Stimulated activated CD8-positive, alpha-beta memory T cell treated with anti-CD3 and anti-CD28 coated beads, Interleukin-7, amount 100 ng/mL, for 4 hours (primary cell): ENCODE data around the gene OGN.

Experiments
- DNase-seq, 2 donors: peaks; one replicate each; pipeline ENCODE4 v3.0.0-alpha.2; 2020; ENCODE audit warnings: low read depth in 2 of 2

OGN gene

DNA sequence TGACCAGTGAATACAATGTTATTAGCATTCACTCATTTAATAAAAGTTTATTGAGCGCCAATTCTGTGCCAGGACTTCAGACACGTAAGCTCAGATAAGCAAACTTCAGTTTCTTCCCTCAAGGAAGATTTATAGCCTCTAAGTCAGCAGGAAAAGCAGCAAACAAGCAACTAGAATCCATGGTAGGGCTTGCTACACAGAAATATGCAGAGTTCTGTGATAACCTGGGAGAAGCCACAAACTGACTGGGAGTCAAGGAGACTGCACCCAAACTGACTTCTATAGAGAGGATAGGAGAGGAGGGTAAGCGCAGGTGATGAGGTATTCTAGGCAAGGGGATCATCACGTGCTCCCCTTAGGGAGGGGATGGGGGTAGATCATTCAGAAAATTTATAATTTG is 1.4 kb upstream of the OGN start:
- no peak for DNase-seq

DNA sequence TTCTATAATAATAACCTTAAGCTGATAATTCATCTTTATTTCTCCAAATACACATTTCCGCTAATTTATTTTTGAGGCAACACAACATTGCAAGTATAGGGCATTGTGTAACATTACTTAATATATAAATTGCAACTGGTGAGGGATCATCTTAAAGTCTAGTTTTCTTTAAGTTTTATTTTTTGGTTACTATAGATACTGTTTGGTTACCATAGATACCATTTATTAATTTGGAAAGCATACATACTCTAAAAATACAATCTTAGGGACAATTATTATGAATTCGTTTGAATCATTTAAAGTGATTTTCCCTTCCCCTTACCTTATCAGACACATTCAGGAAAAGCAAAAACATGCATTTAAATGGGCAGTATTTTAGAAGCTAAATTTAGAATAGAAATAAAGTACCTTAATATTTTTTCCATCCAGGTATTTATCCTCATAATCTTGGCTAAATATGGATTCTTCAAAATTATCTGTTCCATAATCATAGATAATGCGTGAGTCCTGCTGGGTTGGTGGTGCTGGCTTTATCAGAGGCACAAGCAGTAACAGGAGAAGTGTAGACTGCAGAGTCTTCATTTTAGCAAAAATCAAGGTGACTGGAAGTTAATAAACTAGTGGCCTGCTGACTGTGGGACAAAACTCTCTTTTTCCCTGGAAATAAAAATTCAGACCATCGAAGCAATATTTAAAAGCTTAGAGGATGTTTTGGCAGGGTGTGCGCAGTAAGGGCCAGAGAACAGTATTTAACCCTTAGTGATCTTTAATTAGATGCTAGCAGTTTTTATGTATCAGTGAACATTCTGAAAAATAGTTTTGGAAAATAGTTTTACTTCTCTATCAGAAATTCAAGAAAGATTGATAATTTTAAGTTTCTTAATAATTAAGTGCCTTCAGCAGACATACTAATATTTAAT is 1.3 kb downstream of the OGN start:
- DNase-seq, result no peak

DNA sequence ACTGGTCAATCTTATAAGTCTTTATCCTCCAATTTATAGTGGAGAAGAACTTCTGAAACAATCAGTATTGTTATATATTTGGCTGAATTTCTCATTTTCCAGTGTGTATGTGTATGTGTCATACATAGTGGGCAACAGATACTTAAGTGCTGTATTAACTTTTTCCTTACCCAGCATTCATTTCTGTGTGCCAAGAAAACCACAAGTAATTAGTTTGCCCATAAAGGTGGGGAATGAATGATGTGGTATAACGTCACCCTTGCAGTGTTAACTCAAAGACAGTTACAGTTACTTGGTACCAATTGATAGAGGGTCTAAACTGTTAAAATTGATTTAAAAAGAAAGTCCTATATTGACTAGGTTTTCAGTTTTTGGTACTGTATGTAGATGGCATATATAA is 2.0 kb downstream of the OGN start:
- DNase-seq, result no peak

DNA sequence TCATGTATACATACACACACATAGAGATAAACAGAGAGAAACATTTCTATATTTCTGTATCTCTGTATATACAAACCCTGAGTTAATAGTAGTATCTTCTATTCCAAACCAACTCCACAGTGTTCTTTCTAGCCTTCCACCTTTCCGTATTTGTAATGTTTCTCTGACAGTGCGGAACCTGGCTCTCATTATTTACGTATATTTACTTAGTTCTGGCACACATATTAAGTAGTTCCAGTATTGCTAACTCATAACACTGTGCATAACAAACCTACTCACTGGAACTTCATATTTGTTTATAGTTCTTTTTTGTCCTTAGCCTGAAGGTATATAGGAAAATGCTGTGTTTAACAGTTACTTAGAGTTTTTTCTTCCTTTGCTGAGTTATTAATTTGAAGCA is 6.5 kb downstream of the OGN start:
- DNase-seq, result no peak

DNA sequence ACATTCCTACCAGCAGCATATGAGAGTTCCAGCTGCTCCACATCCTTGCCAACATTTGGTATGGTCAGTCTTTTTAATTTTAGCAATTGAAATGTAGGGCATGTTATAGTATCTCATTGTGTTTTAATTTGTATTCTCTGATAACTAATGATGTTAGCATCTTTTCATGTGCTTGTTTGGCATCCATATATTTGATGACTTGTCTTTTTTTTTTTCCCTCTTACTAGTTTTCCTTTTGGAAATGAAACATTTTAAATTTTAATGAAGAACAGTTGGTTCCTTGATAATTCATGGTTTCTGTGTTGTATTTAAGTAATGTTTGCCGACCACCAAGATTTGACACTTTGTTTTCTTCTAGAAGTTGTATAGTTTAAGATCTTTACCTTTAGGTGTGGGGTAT is 8.8 kb downstream of the OGN start:
- DNase-seq, result no peak

DNA sequence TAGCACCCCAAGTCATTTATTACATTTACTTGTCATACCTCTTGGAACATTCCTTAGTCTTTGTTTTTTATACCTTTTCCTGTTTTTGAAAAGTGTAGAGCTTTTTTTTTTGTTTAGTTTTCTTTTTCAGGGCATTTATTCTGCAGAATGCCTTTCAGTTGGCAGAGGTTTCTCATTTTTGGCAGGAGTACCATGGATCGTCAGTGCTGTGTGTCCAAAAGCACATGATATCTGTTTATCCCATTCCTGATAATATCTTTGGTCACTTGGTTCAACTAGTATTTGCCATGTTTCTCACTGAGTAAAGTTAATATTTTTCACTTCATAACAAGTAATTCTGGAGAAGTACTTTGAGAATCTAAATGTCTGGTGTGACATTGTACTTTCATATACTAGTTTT is 10.7 kb downstream of the OGN start:
- DNase-seq, result no peak

DNA sequence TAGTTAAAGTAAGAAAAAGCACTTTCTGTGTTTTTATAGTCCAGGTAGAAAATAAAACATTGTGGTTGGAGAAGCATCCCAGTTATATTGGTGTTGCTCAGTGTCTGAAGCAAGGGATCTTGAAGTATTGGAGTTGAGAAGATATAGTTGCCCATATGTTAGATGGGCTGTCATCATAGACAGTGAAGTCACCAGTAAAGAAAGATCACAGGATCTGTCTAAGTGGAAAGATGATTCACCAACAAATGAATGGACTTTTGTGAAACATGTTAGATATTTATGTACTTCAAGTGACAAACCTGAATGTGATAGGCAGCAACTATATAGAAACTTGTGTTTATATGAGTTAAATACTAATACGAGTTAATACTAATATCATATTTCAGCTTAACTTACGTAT is 11.7 kb downstream of the OGN start:
- DNase-seq, result no peak

DNA sequence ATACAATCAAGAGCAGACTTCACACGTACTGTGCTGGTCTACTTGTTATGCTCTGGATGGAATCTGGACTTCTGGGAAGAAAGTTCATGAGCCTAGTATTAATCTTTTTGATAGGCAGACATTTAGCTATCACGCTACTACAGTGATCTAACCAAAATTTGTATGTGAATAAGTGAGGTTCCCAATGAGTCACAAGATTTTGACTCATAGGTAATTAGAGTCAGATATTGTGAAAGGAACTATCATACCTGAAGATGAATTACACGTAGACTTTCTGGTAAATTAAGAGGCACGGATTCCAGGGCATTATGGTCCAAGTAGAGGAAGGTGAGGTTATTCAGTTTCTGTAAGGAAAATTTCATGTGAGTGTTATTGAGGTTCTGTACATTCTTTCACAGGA is 18.4 kb downstream of the OGN start:
- DNase-seq, result no peak

DNA sequence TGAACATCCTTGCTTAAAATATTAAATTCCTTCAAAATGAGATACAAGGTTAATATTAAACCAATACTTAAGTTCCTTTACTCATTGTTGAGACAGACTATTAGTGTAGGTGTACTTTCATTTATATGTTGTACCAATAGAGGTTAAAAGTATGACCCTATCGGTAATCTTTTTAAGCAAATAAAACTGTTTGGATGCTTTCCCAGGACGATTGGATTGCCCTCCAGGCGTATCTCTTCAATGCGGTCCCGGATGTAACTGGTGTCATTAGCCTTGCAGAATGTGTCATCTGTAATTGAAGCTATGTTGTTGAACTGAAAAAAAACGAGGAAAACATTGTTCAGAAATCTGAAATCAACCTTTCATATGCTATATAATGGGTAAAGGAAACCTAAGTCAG is 18.9 kb downstream of the OGN start:
- no peak for DNase-seq

DNA sequence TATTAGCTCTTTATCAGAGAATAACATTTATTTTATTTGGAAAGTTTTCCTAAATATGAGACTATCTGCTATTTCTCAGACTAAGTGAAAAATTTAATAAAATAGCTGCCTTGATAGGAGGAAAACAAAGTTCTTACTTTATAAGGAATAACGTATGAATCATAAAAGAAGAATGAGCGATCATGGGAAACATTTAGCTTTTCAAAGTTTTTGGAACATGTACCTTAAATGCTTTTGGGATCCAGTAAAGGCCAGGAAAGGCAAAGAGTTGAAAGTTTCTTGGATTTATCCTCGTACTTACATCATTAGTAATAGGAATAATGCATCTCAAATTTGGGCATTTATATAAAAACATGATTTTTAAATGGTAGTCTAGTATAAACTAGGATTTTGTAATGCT is 19.4 kb downstream of the OGN start:
- no peak for DNase-seq

DNA sequence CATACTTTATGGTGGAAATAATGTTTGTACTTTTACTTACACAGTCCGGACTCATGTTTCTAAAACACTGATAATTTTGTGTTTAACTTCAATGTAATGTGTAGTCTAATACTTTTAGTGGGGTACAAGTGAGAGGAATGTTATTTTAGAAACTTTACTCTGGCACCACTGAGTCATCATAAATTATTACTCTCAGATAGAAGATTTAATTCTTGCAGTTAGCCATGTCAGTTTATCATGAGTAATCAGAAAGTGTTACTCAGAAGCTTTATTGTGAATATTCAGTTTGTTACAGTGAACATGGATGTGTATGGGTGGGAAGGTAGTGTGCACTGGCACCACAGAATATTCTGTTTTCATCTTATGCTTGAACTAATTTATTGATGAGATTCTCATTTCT is 20.0 kb downstream of the OGN start:
- no peak for DNase-seq

DNA sequence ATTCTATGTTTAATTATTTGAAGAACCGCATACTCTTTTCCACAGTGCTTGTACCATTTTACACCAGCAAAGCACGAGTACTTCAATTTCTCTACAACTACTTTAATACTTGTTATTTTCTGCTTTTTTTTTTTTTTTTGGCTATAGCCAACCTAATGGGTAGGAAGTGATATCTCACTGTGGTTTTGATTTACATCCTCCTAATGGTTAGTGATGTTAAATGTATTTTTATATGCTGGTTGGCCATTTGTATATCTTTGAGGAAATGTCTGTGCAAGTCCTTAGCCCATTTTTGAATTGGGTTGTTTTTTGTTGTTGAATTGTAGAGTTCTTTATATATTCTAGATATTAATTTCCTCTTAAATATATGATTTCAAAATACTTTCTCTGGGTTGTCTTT is 22.6 kb downstream of the OGN start:
- DNase-seq, result no peak

DNA sequence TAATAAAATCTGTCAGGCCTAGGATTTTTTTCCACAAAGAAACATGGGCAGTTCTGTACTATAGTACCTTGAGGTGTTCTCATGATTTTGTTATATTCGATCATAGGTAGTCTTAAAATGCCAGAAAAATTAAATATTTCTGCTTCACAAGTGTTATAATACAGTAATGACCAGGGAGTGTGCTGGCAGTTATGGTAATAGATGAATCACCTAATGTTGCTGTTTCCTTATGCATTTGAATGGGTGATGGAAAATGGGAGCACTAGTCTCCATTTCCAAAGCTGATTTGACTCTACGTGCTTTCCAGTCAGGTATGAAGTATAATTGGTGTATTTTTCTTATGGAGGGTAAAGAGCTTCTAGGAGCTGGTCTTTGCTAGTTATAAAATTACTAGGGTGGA is 23.8 kb downstream of the OGN start:
- DNase-seq, result no peak

DNA sequence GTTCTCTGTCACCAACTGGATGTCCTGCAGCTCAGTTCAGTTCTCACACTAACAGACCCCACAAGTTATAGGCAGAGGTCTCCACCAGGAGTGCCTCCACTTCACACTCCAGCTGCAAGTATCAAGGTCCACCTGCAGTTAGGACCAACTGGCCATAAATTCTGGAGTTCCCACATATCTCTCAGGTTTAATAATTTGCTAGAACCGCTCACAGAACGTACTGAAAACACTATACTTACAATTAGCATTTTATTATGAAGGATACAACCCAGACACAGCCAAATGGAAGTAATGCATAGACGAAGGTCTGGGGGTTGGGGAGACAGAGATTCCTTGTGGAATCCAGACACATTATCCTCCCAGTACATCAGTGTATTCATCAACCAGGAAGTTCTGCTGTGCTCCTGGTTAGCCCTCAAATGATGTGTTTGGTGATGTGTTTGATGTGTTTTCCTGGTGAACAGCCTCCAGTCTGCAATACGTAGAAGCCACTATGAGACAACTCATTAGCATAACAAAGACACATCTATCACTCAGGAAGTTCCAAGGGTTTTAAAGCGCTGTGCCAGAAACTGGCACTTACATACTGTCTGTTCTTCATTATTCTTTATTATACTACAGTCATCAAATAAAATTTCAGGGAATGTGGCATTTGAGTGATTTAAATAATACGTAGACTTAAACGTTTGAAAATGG is 25.4 kb downstream of the OGN start:
- no peak for DNase-seq

DNA sequence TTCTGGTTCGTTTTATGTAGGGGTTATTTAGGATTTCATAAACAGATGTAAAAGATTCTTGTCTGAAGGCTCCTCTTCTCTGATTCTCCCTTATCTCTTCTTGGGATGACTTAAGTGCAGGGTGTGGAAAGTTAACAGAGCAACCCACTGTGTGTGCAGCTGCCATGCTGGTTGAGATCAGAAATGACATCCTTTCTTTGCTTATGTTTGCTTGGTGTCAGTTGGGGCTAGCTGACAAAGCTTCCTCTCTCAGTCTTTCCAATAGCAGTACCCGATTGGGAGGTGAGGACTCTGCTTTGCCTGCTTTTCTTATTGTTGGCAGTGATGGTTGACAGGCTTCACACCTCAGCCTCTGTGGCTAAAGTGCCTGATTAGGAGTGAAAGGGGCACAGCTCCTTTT is 26.5 kb downstream of the OGN start:
- no peak for DNase-seq

DNA sequence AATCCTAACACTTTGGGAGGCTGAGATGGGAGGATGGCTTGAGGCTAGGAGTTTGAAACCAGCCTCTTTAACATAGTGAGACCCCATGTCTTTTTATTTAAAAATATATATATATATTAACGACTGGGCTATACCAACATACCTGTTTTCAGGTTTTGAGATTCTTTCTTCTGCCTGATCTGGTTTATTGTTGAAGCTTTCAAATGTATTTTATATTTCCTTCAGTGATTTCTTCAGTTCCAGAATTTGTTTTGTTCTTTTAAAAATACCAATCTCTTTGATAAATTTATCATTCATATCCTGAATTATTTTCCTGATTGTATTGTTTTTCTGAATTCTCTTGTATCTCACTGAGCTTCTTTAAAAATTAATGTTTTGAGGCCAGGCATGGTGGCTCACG is 31.2 kb downstream of the OGN start:
- DNase-seq, result no peak

DNA sequence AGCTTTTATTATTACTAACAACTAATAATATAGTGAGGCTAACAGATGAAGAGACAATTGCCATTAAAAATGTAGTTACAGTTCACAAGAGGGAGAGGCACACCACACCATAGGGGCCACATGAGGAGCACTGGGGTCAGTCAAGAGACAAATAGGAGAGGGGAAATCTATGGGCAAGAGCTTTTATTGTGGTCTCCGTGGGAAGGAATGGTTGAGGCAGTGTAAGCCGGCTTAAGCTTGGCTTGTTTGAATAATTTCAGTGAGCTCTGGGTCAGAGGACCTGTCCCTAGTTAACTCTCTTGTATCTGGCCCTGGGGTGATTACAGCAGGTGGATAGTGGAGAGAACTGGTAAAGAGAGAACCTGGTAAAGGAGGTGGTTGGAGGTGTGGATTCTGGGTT is 35.3 kb downstream of the OGN start:
- no peak for DNase-seq

DNA sequence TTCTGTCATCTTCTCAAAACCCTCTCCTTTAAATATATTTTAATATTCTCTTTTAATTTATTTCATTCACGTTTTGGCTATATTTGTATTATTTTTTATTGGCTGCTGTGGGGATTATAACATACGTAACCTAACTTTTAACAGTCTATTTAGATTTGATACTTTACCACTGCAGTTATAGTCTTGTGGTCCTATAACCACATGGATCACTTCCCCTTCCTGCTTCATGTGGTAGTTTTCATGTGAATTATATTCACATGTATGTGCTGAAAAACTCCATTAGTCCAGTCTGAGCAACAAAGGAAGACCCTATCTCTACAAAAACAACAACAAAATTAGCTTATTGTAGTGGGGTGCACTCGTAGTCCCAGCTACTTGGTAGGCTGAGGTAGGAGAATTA is 44.3 kb downstream of the OGN start:
- DNase-seq, result no peak

DNA sequence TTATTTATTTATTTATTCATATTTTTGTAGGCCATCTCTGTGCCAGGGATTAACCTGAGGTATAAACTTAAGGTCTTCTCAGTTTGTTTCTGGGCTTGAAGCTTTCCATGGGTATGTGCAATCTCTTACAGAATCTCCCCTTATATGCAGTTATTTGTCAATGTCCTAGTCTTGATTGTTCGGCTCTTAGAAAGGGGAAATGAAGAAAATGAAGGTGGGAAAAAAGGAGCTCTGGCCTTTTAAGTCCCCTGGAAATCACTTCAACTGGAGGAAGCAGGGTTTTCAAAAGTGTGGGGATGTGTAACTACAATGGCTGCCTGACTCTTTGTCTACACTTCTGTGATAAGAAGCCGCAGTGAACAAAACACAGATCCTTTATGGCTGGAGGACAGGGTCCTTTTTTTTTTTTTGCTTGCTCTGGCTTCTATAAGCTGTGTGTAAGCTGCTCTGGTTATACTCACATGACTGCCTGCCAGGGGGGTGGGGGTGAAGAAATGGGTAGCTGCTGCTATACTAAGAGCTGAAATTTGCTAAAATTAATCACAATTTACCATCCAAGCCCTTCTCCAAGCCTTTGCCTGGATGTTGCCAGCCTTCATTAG is 44.9 kb downstream of the OGN start:
- DNase-seq, result no peak

DNA sequence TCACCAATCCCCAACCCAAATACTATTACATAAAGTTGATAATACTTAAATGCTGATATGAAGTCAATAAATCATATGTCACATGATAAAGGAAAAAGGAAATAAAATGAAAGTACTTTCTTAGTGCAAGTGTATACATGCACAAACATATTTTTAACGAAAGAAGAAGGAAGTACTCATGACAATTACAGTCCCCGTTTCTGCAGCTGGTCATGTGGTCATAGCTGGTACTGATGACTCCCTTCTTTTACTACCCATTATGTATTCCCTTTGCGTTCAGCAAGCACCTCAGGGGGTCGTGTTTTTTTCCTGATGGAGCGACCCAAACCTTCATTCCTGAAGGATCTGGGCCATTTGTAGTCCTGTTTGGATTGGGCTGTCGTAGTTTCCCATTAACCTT is 51.3 kb downstream of the OGN start:
- DNase-seq, result no peak

DNA sequence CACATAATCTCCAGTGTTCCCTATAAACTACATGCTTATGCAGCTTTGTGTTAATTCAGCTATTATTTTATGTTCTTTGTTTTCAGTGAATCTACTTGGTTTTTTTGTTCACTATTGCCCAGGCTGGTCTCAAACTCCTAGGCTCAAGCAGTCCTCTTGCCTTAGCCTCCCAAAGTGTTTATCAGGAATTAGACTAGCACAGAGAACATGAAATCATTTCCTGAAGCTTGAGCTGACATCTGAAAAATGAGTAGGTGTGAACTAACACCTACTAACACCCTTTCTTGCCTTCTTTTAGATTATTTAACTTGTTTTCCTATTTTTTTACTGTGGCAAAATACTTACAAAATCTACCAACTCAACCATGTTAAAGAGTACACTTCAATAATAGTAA is 53.6 kb downstream of the OGN start:
- no peak for DNase-seq

DNA sequence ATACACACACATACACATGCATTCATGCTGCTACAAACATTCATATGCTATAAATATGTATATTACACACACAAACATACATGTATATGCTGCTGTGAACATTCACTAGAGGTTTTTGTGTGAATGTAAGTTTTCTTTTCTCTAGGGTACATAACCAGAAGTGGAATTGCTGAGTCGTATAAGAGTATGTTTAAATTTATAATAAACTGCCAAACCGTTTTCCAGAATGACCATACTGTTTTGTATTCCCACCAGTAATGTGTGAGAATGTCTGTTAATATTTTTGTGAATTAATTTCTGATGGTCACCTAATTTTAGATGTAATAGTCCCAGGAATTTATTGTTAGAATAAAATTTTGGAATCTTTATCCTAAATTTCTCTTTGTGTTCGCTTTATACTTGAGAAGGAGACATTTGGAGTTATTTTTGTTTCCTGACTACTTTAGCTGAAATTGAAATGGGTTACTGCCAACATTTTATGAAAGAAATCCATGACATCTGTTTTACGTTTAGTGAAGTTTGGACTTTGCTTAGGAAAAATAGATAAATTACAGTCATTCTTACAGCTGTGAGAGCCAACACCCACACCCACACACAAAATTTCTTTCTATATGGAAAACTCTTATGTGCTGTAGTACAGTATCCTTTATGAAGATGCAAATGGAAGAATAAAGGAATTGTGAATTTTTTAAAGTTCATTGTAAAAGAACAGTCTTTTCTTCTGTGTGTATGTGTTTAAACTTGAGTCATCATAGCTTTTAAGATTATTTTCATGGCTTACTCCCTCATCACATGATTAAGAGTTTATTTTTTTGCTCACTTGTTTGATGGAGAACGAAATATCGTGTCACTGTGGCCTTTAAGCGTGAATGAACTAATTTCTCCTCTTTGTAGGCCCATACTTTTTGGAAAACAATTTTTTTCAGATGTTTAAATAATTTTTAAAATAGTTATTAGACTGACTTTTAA is 54.3 kb downstream of the OGN start:
- no peak for DNase-seq
